PFSK-1 (cell line): ENCODE measurements around the gene PI4K2A.

ENCODE experiments used
- POLR2AphosphoS5 ChIP-seq: IDR thresholded peaks from 2 replicates; pipeline ENCODE4 v1.6.1; 2012; ENCODE audit warnings: low read depth, mild to moderate bottlenecking, control low read depth, low read length, moderate library complexity
- REST ChIP-seq, 2 experiments: IDR thresholded peaks; 2 replicates each; pipeline versions ENCODE4 v1.6.1 to v1.8.0; 2011 to 2012; ENCODE audit warnings: low read depth in 2 of 2, low read length in 2 of 2, control low read depth in 1 of 2, inconsistent platforms in 1 of 2, mild to moderate bottlenecking in 1 of 2, moderate library complexity in 1 of 2; ENCODE audit not compliant: insufficient read depth in 1 of 2
- SIN3A ChIP-seq: IDR thresholded peaks from 2 replicates; pipeline ENCODE4 v1.6.1; 2012; ENCODE audit warnings: mild to moderate bottlenecking, low read length, moderate library complexity, borderline replicate concordance; ENCODE audit not compliant: insufficient read depth
- TAF1 ChIP-seq: IDR thresholded peaks from 2 replicates; pipeline ENCODE4 v1.6.1; 2012; ENCODE audit warnings: low read length, control low read depth, borderline replicate concordance; ENCODE audit not compliant: insufficient read depth

- TF ChIP-seq POLR2AphosphoS5 (no peak), TAF1 (no peak), REST (IDR thresholded peaks at IDR 0.05; ENCODE audit: insufficient read depth in 1 of 2, low read depth in 2 of 2, low read length in 2 of 2) (no peak), SIN3A (no peak)
Measured at GRCh38 chr10:97719602-97720001, 79.1 kb downstream of the PI4K2A start.
